HepG2 (cell line): Measurements from ENCODE around the gene FGF21. TPM values are rescaled to one million over a fixed set of nuclear protein-coding genes. Genes with fewer than 3 reads are reported as not detected.

ENCODE experiments used
- ARNT ChIP-seq: fragments of 450-650 bp; IDR thresholded peaks from 2 replicates; pipeline ENCODE4 v1.6.1; 2017
- E2F2 ChIP-seq: sonication (generic); formaldehyde crosslinking; IDR thresholded peaks from 2 replicates; pipeline ENCODE4 v1.4.0; 2020; ENCODE audit warnings: missing genetic modification reagents, borderline replicate concordance
- IKZF4 ChIP-seq: sonication (generic); formaldehyde crosslinking; IDR thresholded peaks from 2 replicates; pipeline ENCODE4 v1.5.1; 2020; ENCODE audit warnings: borderline replicate concordance, mild to moderate bottlenecking, low read depth, missing genetic modification reagents; ENCODE audit errors: not compliant biosample characterization
- KIAA2018 ChIP-seq: sonication (generic); formaldehyde crosslinking; IDR thresholded peaks from 2 replicates; pipeline ENCODE4 v1.5.0; 2020; ENCODE audit warnings: mild to moderate bottlenecking, missing genetic modification reagents, borderline replicate concordance
- KLF11 ChIP-seq: IDR thresholded peaks from 2 replicates; pipeline ENCODE4 v1.6.1; 2016; ENCODE audit warnings: missing compliant biosample characterization
- KLF15 ChIP-seq: sonication (generic); formaldehyde crosslinking; IDR thresholded peaks from 2 replicates; pipeline ENCODE4 v1.8.1; 2023; ENCODE audit warnings: borderline replicate concordance, mild to moderate bottlenecking, inconsistent platforms, missing genetic modification reagents, mixed read lengths
- PAF1 ChIP-seq: IDR thresholded peaks from 2 replicates; pipeline ENCODE4 v1.6.1; 2016; ENCODE audit warnings: missing genetic modification reagents, missing compliant biosample characterization
- TAF15 ChIP-seq: fragments of 200-400 bp; formaldehyde crosslinking; IDR thresholded peaks from one replicate; pipeline ENCODE4 v1.6.1; 2018; ENCODE audit warnings: mild to moderate bottlenecking, low read depth, low read length; ENCODE audit not compliant: poor library complexity, severe bottlenecking
- polyA plus RNA-seq, 8 experiments: library from polyadenylated mRNA; depleted of rRNA in 3 of 8; stranded (reverse) in 7 of 8; unstranded in 1 of 8; fragments of >200 nt; fragmentation: Illumina TruSeq in 4 of 8; extraction: Trizol in 4 of 8; gene quantifications; 2 replicates each; pipeline versions ENCODE4 v1.2.1 to v1.2.3, GENCODE V29; 2011 to 2016; ENCODE audit warnings: low read depth in 4 of 8, missing spikeins in 1 of 8, mixed read lengths in 1 of 8; ENCODE audit not compliant: insufficient read depth in 1 of 8
- total RNA-seq, 5 experiments: library from RNA; depleted of rRNA; stranded (reverse); fragments of >200 nt; fragmentation: Illumina TruSeq; extraction: Trizol; gene quantifications; 2 replicates each; pipeline ENCODE4 v1.2.3, GENCODE V29; 2016; ENCODE audit warnings: low read depth in 1 of 5
- TF ChIP-seq, protein P1 (sequence below): sonication (generic); formaldehyde crosslinking; conservative IDR thresholded peaks from 2 replicates; pipeline ENCODE4 v1.4.0; 2020; ENCODE audit warnings: missing genetic modification reagents
- TF ChIP-seq, protein P2 (sequence below): sonication (generic); formaldehyde crosslinking; IDR thresholded peaks from 2 replicates; pipeline ENCODE4 v1.4.0; 2020; ENCODE audit warnings: mild to moderate bottlenecking, missing genetic modification reagents
- TF ChIP-seq, protein P3 (sequence below): IDR thresholded peaks from 2 replicates; pipeline ENCODE4 v1.6.1; 2016; ENCODE audit warnings: missing compliant biosample characterization, missing genetic modification reagents, borderline replicate concordance

FGF21 gene
- total and polyA plus RNA-seq, 2 of the 13 experiments (the other 11 are each of a cell fraction or from before 2014, with no cell fraction given): 0.17 TPM; not detected in 1

DNA sequence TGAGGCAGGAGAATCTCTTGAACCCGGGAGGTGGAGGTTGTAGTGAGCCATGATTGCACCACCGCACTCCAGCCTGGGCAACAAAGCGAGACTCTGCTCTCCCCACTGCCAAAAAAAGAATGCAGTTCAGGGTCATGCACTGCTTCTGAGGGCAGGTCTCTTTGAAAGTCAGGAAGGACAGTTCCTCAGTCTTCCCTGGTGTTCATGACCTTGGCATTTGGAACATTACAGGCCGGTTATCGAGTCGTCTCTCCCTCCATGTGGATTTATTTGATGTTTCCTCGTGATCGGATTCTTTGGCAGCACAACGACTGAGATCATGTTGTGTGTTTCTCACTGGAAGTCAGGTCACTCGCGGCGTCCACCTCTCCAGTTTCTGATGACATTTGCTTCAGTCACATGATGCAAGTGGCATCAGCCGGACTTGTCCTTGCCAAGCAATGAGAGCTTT, 17.2 kb downstream of the FGF21 start (continued):
- TF ChIP-seq KIAA2018 (CRISPR knock-in tag): no peak
- TF ChIP-seq, protein P1, sequence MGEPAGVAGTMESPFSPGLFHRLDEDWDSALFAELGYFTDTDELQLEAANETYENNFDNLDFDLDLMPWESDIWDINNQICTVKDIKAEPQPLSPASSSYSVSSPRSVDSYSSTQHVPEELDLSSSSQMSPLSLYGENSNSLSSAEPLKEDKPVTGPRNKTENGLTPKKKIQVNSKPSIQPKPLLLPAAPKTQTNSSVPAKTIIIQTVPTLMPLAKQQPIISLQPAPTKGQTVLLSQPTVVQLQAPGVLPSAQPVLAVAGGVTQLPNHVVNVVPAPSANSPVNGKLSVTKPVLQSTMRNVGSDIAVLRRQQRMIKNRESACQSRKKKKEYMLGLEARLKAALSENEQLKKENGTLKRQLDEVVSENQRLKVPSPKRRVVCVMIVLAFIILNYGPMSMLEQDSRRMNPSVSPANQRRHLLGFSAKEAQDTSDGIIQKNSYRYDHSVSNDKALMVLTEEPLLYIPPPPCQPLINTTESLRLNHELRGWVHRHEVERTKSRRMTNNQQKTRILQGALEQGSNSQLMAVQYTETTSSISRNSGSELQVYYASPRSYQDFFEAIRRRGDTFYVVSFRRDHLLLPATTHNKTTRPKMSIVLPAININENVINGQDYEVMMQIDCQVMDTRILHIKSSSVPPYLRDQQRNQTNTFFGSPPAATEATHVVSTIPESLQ (CRISPR knock-in tag): no peak
- no peak for TF ChIP-seq KLF11 (CRISPR knock-in tag)
- TF ChIP-seq E2F2 (CRISPR knock-in tag): no peak
- no peak for TF ChIP-seq KLF15
- TF ChIP-seq, protein P2, sequence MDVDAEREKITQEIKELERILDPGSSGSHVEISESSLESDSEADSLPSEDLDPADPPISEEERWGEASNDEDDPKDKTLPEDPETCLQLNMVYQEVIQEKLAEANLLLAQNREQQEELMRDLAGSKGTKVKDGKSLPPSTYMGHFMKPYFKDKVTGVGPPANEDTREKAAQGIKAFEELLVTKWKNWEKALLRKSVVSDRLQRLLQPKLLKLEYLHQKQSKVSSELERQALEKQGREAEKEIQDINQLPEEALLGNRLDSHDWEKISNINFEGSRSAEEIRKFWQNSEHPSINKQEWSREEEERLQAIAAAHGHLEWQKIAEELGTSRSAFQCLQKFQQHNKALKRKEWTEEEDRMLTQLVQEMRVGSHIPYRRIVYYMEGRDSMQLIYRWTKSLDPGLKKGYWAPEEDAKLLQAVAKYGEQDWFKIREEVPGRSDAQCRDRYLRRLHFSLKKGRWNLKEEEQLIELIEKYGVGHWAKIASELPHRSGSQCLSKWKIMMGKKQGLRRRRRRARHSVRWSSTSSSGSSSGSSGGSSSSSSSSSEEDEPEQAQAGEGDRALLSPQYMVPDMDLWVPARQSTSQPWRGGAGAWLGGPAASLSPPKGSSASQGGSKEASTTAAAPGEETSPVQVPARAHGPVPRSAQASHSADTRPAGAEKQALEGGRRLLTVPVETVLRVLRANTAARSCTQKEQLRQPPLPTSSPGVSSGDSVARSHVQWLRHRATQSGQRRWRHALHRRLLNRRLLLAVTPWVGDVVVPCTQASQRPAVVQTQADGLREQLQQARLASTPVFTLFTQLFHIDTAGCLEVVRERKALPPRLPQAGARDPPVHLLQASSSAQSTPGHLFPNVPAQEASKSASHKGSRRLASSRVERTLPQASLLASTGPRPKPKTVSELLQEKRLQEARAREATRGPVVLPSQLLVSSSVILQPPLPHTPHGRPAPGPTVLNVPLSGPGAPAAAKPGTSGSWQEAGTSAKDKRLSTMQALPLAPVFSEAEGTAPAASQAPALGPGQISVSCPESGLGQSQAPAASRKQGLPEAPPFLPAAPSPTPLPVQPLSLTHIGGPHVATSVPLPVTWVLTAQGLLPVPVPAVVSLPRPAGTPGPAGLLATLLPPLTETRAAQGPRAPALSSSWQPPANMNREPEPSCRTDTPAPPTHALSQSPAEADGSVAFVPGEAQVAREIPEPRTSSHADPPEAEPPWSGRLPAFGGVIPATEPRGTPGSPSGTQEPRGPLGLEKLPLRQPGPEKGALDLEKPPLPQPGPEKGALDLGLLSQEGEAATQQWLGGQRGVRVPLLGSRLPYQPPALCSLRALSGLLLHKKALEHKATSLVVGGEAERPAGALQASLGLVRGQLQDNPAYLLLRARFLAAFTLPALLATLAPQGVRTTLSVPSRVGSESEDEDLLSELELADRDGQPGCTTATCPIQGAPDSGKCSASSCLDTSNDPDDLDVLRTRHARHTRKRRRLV (CRISPR knock-in tag): no peak
- TF ChIP-seq, protein P3, sequence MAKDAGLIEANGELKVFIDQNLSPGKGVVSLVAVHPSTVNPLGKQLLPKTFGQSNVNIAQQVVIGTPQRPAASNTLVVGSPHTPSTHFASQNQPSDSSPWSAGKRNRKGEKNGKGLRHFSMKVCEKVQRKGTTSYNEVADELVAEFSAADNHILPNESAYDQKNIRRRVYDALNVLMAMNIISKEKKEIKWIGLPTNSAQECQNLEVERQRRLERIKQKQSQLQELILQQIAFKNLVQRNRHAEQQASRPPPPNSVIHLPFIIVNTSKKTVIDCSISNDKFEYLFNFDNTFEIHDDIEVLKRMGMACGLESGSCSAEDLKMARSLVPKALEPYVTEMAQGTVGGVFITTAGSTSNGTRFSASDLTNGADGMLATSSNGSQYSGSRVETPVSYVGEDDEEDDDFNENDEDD (CRISPR knock-in tag): no peak
- no peak for TF ChIP-seq TAF15
- TF ChIP-seq ARNT: no peak
- TF ChIP-seq IKZF4 (CRISPR knock-in tag): no peak
- no peak for TF ChIP-seq PAF1 (CRISPR knock-in tag)
